K562 (cell line): ENCODE results near the gene DHX58. TPM values are rescaled to one million over a fixed set of nuclear protein-coding genes. Genes with fewer than 3 reads are reported as not detected.

Source experiments
- ATAC-seq: fragments of 200-7000 bp; cut with Tn5 transposase; 3 replicates; pipeline ENCODE4 v1.9.1; 2020; ENCODE audit warnings: moderate library complexity
- BruUV-seq: library from RNA; stranded (reverse); fragments of 400-500 nt; replicated peaks from 2 replicates; lab custom pipeline; 2021; lab: Mats Ljungman, UMichigan
- CTCF ChIA-PET: fragments of 300-600 bp; formaldehyde crosslinking; extraction: SDS; loops from one replicate; lab custom pipeline; 2021; ENCODE audit warnings: low intra/inter-chr PET ratio; lab: Yijun Ruan, JAX
- POLR2A ChIA-PET: fragments of 300-600, 350-650 bp; sonication (Branson Sonifier 250); formaldehyde crosslinking; extraction: SDS; loops from one replicate; lab custom pipeline; 2021; ENCODE audit warnings: antibody characterized with exemption, inconsistent platforms; lab: Yijun Ruan, JAX
- DNase-seq, 4 experiments: peaks; one replicate each; pipeline versions ENCODE4 v3.0.0 to v3.0.0-alpha.2; 2011 to 2018; ENCODE audit warnings: low spot score in 3 of 4, mixed read lengths in 3 of 4; ENCODE audit errors: extremely low read depth in 1 of 4
- FAIRE-seq: peaks from 2 replicates; lab custom pipeline; 2011; peaks lifted over from hg19 to GRCh38; lab: Jason Lieb, UNC
- H2AFZ ChIP-seq: 2 replicates; pipeline ENCODE4 v1.6.0; 2011; ENCODE audit warnings: low read depth, low read length, control low read depth, inconsistent platforms
- H3K27ac ChIP-seq: fragments of 200-600 bp; 3 replicates; pipeline ENCODE4 v1.8.0; 2011; ENCODE audit warnings: low read depth, mild to moderate bottlenecking, control low read depth, inconsistent platforms, low read length, moderate library complexity, mixed read lengths; ENCODE audit errors: extremely low read depth
- H3K27me3 ChIP-seq, 2 experiments: fragments of 300-600 bp in 1 of 2; 2 replicates in 1 of 2; 3 replicates in 1 of 2; pipeline versions ENCODE4 v1.6.0 to v1.8.0; 2011; ENCODE audit warnings: inconsistent platforms in 2 of 2, low read length in 2 of 2, mild to moderate bottlenecking in 1 of 2, mixed read lengths in 1 of 2, moderate library complexity in 1 of 2; ENCODE audit not compliant: control insufficient read depth in 2 of 2, insufficient read depth in 2 of 2
- H3K36me3 ChIP-seq: fragments of 300-600 bp; 3 replicates; pipeline ENCODE4 v1.8.0; 2011; ENCODE audit warnings: mild to moderate bottlenecking, low read length, inconsistent platforms; ENCODE audit not compliant: control insufficient read depth, insufficient read depth
- H3K4me1 ChIP-seq, 2 experiments: fragments of 200-600 bp in 1 of 2; replicated peaks in 1 of 2; 2 replicates in 1 of 2; 3 replicates in 1 of 2; pipeline versions ENCODE4 v1.5.1 to v1.8.0; 2011; ENCODE audit warnings: inconsistent platforms in 2 of 2, low read length in 2 of 2, mild to moderate bottlenecking in 1 of 2, mixed read lengths in 1 of 2, moderate library complexity in 1 of 2; ENCODE audit not compliant: control insufficient read depth in 2 of 2, insufficient read depth in 2 of 2
- H3K4me2 ChIP-seq: 2 replicates; pipeline ENCODE4 v1.6.1; 2011; ENCODE audit warnings: low read length, control low read depth, inconsistent platforms, mixed read lengths; ENCODE audit not compliant: insufficient read depth
- H3K4me3 ChIP-seq: fragments of 200-600 bp; sonication (generic), shearing (Covaris generic); 2 replicates; pipeline ENCODE4 v1.5.1; 2016; ENCODE audit warnings: control low read depth, inconsistent platforms
- H3K79me2 ChIP-seq: fragments of 200-600 bp; 3 replicates; pipeline ENCODE4 v1.8.0; 2011; ENCODE audit warnings: low read length, inconsistent platforms; ENCODE audit not compliant: control insufficient read depth, insufficient read depth
- H3K9ac ChIP-seq, 2 experiments: 2 replicates each; pipeline versions ENCODE4 v1.6.0 to v1.6.1; 2011; ENCODE audit warnings: low read depth in 2 of 2, low read length in 2 of 2, control low read depth in 1 of 2, inconsistent platforms in 1 of 2, mild to moderate bottlenecking in 1 of 2, mixed read lengths in 1 of 2; ENCODE audit not compliant: insufficient read depth in 1 of 2
- H3K9me1 ChIP-seq: one replicate; pipeline ENCODE4 v1.6.0; 2011; ENCODE audit warnings: inconsistent platforms, mild to moderate bottlenecking, low read length, moderate library complexity; ENCODE audit not compliant: control insufficient read depth, insufficient read depth
- H3K9me3 ChIP-seq: replicated peaks from 2 replicates; pipeline ENCODE4 v1.5.1; 2011; ENCODE audit warnings: low read depth, low read length, inconsistent platforms; ENCODE audit not compliant: control insufficient read depth, insufficient read depth
- H4K20me1 ChIP-seq: replicated peaks from 2 replicates; pipeline ENCODE4 v1.6.1; 2011; ENCODE audit warnings: low read length, inconsistent platforms, mixed read lengths; ENCODE audit not compliant: control insufficient read depth, insufficient read depth
- CBFB ChIP-seq: sonication (generic); formaldehyde crosslinking; IDR thresholded peaks from 2 replicates; pipeline ENCODE4 v1.4.0; 2020; ENCODE audit warnings: mild to moderate bottlenecking, missing genetic modification reagents
- CSDE1 ChIP-seq, 2 experiments: fragments of 450-650 bp; IDR thresholded peaks; 2 replicates each; pipeline ENCODE4 v1.6.1; 2016; ENCODE audit warnings: mild to moderate bottlenecking in 1 of 2
- FOXA1 ChIP-seq: fragments of 450-650 bp; IDR thresholded peaks from 2 replicates; pipeline ENCODE4 v1.6.1; 2016; ENCODE audit warnings: mild to moderate bottlenecking, borderline replicate concordance
- GTF2A2 ChIP-seq: IDR thresholded peaks from 2 replicates; pipeline ENCODE4 v1.6.1; 2016; ENCODE audit warnings: mild to moderate bottlenecking, missing genetic modification characterization, missing compliant biosample characterization
- KDM2B ChIP-seq: fragments of 250-450 bp; sonication (Bioruptor Pico); IDR thresholded peaks from 2 replicates; pipeline ENCODE4 v1.8.0; 2021; ENCODE audit warnings: mild to moderate bottlenecking, moderate library complexity
- MIER1 ChIP-seq: fragments of 450-650 bp; IDR thresholded peaks from 2 replicates; pipeline ENCODE4 v1.6.1; 2016; ENCODE audit warnings: antibody characterized with exemption, mild to moderate bottlenecking, low read depth
- MTA3 ChIP-seq: fragments of 450-650 bp; formaldehyde crosslinking; IDR thresholded peaks from 2 replicates; pipeline ENCODE4 v1.6.1; 2017; ENCODE audit warnings: mild to moderate bottlenecking, borderline replicate concordance
- MTF1 ChIP-seq: fragments of 250-450 bp; sonication (Bioruptor Pico); IDR thresholded peaks from 2 replicates; pipeline ENCODE4 v1.9.0; 2021; ENCODE audit warnings: moderate library complexity, mild to moderate bottlenecking, inconsistent platforms, borderline replicate concordance
- NRF1 ChIP-seq, 2 experiments: fragments of 450-650 bp; IDR thresholded peaks in 1 of 2; conservative IDR thresholded peaks in 1 of 2; 2 replicates each; pipeline ENCODE4 v1.6.1; 2014; ENCODE audit warnings: mild to moderate bottlenecking in 2 of 2
- PHF20 ChIP-seq: fragments of 450-650 bp; IDR thresholded peaks from 2 replicates; pipeline ENCODE4 v1.6.1; 2018; ENCODE audit not compliant: partially characterized antibody
- PML ChIP-seq: IDR thresholded peaks from 2 replicates; pipeline ENCODE4 v1.6.1; 2012; ENCODE audit warnings: low read length, inconsistent platforms
- POLR3A ChIP-seq: IDR thresholded peaks from 2 replicates; pipeline ENCODE4 v1.6.1; 2011; ENCODE audit warnings: borderline replicate concordance, mild to moderate bottlenecking, moderate library complexity; ENCODE audit not compliant: insufficient read length, insufficient read depth; ENCODE audit errors: extremely low read depth
- TARDBP ChIP-seq: fragments of 450-650 bp; IDR thresholded peaks from 2 replicates; pipeline ENCODE4 v1.6.1; 2016
- YBX1 ChIP-seq: fragments of 450-650 bp; IDR thresholded peaks from 2 replicates; pipeline ENCODE4 v1.7.1; 2016; ENCODE audit warnings: mild to moderate bottlenecking
- WGBS: fragments of 100-300 bp; shearing (Covaris generic); methylation state at CpG from one replicate; pipeline ENCODE4 v1.1.6; 2016; ENCODE audit warnings: low coverage, mixed read lengths; ENCODE audit not compliant: insufficient coverage; ENCODE audit errors: missing lambda C conversion rate; 5-methylcytosine and 5-hydroxymethylcytosine counted together
- in situ Hi-C: fragments of 300-500 bp; cut with MboI; formaldehyde crosslinking; loops from 4 replicates; pipeline ENCODE4 v1.15.0; 2018; ENCODE audit warnings: inconsistent platforms, mixed read lengths
- intact Hi-C: fragments of 100-400 bp; cut with micrococcal nuclease; formaldehyde crosslinking; loops from 2 replicates; pipeline ENCODE4 v1.14.2; 2022
- polyA plus RNA-seq, 8 experiments: library from polyadenylated mRNA; depleted of rRNA in 4 of 8; stranded (reverse) in 5 of 8; unstranded in 3 of 8; fragments of >200 nt; fragmentation: Nextera tagmentation in 2 of 8; fragmentation: Illumina TruSeq in 1 of 8; extraction: Ambion mirVana in 2 of 8; extraction: Trizol in 1 of 8; gene quantifications; 2 replicates each; pipeline versions ENCODE4 v1.2.1 to v1.2.3, GENCODE V29; 2011 to 2014; ENCODE audit warnings: inconsistent platforms in 1 of 8, missing spikeins in 1 of 8
- total RNA-seq, 7 experiments: library from RNA; depleted of rRNA in 6 of 7; stranded (reverse); fragments of >200 nt in 6 of 7; fragmentation: Illumina TruSeq in 2 of 7; extraction: Trizol in 2 of 7; gene quantifications; 2 replicates each; pipeline versions ENCODE4 v1.2.1 to v1.2.3, GENCODE V29; 2011 to 2021; ENCODE audit warnings: low replicate concordance in 1 of 7
- TF ChIP-seq, protein P1 (sequence below), 2 experiments: fragments of 450-650 bp in 1 of 2; IDR thresholded peaks; 2 replicates each; pipeline ENCODE4 v1.6.1; 2011 to 2017; ENCODE audit warnings: low read depth in 2 of 2, antibody characterized with exemption in 1 of 2, borderline replicate concordance in 1 of 2, low read length in 1 of 2, mild to moderate bottlenecking in 1 of 2, mixed read lengths in 1 of 2; ENCODE audit not compliant: control insufficient read depth in 1 of 2
- TF ChIP-seq, protein P2 (sequence below): fragments of 250-450 bp; sonication (Bioruptor Pico); IDR thresholded peaks from 2 replicates; pipeline ENCODE4 v1.6.1; 2021; ENCODE audit warnings: mild to moderate bottlenecking

The DHX58 gene
- total and polyA plus RNA-seq, 9 of the 15 experiments (the other 6 are each of a cell fraction or from before 2014, with no cell fraction given), result 0.15 to 3.0 (median 1.4) TPM

DNA sequence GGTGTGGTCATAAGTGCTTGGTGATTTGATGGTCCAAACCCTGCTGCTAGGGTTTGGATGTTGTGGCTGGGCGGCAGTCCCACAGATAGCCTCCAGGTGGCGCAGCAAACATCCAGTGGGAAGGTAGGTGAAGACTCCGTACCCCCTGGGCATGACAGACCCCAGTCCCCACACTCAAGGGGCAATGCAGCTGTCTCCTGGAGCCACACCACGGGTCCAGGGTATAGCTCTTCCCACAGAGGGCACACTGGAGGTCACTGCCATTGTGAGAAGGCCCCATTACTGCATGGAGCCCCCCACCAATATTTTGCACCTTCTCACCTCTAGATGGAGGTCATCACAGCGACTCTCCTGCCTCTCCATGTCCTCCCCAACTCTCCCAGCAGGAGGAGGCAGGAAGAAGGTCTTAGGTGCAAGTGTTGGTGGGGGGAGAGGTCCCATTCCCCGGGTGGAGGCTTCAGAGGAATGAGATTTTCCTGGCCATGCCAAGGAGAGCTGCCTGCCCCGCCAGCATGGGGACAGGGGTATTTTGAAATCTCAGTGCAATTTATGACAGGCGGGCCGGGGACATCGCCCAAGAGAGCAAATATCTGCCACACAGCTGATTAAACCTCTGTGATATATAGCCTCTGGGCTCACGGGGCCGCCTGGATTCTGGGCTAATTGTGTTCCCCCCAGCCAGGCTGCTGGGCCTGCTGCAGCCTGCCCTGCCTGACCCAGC, 45.0 kb downstream of the DHX58 start:
- Histone ChIP-seq H3K4me1 (peaks cover 0 to 20% of the 10 kb centered on the region in 2 experiments; a peak in 3 of 5 replicates), H3K9me1 (no peaks in the 10 kb centered on the region), H3K4me3 (no peak overlapping the region), H4K20me1 (no peaks in the 10 kb centered on the region), H3K79me2 (no peaks in the 10 kb centered on the region), H3K9me3 (no peaks in the 10 kb centered on the region), H3K4me2 (no peak overlapping the region), H3K9ac (no peak overlapping the region), H3K27me3 (peaks cover 5 to 22% of the 10 kb centered on the region in 2 experiments; a peak in 4 of 5 replicates), H3K27ac (no peak overlapping the region), H2AFZ (no peak overlapping the region), H3K36me3 (no peaks in the 10 kb centered on the region)
- CTCF ChIA-PET, result interaction anchor here (0.6 to 3.8 kb wide), 7 partner anchors 20 to 327 kb away, joined by 3 to 33 read pairs (median 3); partner anchors contain the start of genes DHX58 and KCNH4
- DNase-seq (peak; percentile 72 to 78 (median 76)), ATAC-seq (peak; percentile 88), FAIRE-seq (peak; percentile 92)
- in situ Hi-C loops (no loop called here), intact Hi-C loops (loop anchor here (1.0 kb wide), 3 partner anchors 34 to 114 kb away; partner anchors contain the start of gene KCNH4)
- no TSS peak for BruUV-seq
- POLR2A ChIA-PET, result interaction anchor here (0.5 to 0.9 kb wide), 4 partner anchors 9 to 420 kb away, joined by 3 to 4 read pairs (median 3); no protein-coding TSS in a partner anchor
- 9% methylated on average over 12 of the region's 12 CpGs for WGBS
- TF ChIP-seq KDM2B (CRISPR knock-in tag) (no peak), POLR3A (no peak), MTA3 (peak; percentile 47; the same call in 1 of the 2 replicates), FOXA1 (no peak), NRF1 (conservative IDR thresholded peaks at IDR 0.05 in 1 of 2, IDR thresholded peaks at IDR 0.05 in 1 of 2) (0 out of 4 replicates have a peak, but pooled peaks of 1 of the 2 experiments have one; percentile 19), MIER1 (no peak), PML (no peak), TARDBP (no peak), MTF1 (CRISPR knock-in tag) (no peak), PHF20 (no peak), CSDE1 (IDR thresholded peaks at IDR 0.05) (no peak), GTF2A2 (no peak), YBX1 (no peak), CBFB (CRISPR knock-in tag) (no peak)
- TF ChIP-seq, protein P1, sequence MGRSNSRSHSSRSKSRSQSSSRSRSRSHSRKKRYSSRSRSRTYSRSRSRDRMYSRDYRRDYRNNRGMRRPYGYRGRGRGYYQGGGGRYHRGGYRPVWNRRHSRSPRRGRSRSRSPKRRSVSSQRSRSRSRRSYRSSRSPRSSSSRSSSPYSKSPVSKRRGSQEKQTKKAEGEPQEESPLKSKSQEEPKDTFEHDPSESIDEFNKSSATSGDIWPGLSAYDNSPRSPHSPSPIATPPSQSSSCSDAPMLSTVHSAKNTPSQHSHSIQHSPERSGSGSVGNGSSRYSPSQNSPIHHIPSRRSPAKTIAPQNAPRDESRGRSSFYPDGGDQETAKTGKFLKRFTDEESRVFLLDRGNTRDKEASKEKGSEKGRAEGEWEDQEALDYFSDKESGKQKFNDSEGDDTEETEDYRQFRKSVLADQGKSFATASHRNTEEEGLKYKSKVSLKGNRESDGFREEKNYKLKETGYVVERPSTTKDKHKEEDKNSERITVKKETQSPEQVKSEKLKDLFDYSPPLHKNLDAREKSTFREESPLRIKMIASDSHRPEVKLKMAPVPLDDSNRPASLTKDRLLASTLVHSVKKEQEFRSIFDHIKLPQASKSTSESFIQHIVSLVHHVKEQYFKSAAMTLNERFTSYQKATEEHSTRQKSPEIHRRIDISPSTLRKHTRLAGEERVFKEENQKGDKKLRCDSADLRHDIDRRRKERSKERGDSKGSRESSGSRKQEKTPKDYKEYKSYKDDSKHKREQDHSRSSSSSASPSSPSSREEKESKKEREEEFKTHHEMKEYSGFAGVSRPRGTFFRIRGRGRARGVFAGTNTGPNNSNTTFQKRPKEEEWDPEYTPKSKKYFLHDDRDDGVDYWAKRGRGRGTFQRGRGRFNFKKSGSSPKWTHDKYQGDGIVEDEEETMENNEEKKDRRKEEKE (IDR thresholded peaks at IDR 0.05; ENCODE audit: borderline replicate concordance in 1 of 2, control insufficient read depth in 1 of 2, low read depth in 2 of 2, low read length in 1 of 2), result no peak
- TF ChIP-seq, protein P2, sequence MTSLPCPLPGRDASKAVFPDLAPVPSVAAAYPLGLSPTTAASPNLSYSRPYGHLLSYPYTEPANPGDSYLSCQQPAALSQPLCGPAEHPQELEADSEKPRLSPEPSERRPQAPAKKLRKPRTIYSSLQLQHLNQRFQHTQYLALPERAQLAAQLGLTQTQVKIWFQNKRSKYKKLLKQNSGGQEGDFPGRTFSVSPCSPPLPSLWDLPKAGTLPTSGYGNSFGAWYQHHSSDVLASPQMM (CRISPR knock-in tag), result no peak
